Measurements from ENCODE around the gene RSPH10B.
"Not testable (repeated sequence)": the region's sequence is repeated elsewhere in the genome, so short reads cannot be mapped to it uniquely, and the experiment has no call there.

Gene RSPH10B

DNA sequence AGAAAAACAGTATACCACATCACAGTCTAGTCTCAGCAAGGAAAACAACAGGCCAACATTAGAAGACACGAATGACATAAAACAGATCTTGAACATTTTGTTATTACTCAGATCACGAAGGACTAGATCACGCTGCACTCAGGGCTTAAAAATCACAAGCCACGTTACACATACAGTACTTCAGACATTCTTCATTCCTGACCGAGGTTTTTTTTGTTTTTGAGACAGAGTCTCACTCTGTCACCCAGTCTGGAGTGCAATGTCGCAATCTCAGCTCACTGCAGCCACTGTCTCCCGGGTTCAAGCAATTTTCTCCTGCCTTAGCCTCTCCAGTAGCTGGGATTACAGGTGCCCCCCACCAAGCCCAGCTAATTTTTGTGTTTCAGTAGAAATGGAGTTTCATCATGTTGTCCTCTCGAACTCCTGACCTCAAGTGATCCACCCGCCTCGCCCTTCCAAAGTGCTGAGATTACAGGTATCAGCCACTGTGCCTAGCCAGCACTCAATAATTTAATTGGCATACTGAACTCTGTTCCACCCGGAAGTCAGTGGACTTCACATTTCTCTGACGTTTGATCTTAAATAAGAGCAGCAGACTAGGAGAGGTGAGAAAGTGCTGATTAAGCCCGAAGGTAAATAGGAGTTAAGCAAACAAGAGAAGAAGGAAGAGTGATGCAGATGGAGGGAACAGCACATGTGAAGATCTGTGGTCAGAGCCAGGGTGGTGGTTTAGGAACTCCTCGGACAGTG lies 42.0 kb upstream of the RSPH10B start:
- no peaks in the 10 kb centered on the region for H3K9me2 ChIP-seq (replicated peaks; ENCODE audit: insufficient read depth, low read length)
- H3K36me3 ChIP-seq (ENCODE audit: low read length): 0 out of 2 replicates have a peak, but pooled peaks cover 4% of the 10 kb centered on the region
- no peaks in the 10 kb centered on the region for H3K9me3 ChIP-seq (ENCODE audit: insufficient read depth, low read length)
- H3K9ac ChIP-seq (ENCODE audit: low read length): no peak overlapping the region
- no peak overlapping the region for H3K4me2 ChIP-seq (ENCODE audit: low read depth, low read length, poor library complexity, severe bottlenecking)
- no peaks in the 10 kb centered on the region; the same call in 1 of the 2 replicates for H4K20me1 ChIP-seq (ENCODE audit: low read depth, low read length)
- H3K27me3 ChIP-seq (ENCODE audit: low read length): no peaks in the 10 kb centered on the region
- H3K4me3 ChIP-seq (ENCODE audit: insufficient read depth, low read length, poor library complexity, severe bottlenecking): no peak overlapping the region
- H3K27ac ChIP-seq (ENCODE audit: low read depth, low read length): no peak overlapping the region
- peaks cover 49% of the 10 kb centered on the region for H3K79me2 ChIP-seq (ENCODE audit: insufficient read depth, low read length)
- TF ChIP-seq, protein P1, sequence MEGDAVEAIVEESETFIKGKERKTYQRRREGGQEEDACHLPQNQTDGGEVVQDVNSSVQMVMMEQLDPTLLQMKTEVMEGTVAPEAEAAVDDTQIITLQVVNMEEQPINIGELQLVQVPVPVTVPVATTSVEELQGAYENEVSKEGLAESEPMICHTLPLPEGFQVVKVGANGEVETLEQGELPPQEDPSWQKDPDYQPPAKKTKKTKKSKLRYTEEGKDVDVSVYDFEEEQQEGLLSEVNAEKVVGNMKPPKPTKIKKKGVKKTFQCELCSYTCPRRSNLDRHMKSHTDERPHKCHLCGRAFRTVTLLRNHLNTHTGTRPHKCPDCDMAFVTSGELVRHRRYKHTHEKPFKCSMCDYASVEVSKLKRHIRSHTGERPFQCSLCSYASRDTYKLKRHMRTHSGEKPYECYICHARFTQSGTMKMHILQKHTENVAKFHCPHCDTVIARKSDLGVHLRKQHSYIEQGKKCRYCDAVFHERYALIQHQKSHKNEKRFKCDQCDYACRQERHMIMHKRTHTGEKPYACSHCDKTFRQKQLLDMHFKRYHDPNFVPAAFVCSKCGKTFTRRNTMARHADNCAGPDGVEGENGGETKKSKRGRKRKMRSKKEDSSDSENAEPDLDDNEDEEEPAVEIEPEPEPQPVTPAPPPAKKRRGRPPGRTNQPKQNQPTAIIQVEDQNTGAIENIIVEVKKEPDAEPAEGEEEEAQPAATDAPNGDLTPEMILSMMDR (IDR thresholded peaks at IDR 0.05; ENCODE audit: insufficient read depth, low read length, poor library complexity, severe bottlenecking): no peak
- peaks cover 16% of the 10 kb centered on the region for H3F3A ChIP-seq (ENCODE audit: insufficient read depth)
- no peak overlapping the region for H2AFZ ChIP-seq (ENCODE audit: low read depth, low read length, severe bottlenecking)

DNA sequence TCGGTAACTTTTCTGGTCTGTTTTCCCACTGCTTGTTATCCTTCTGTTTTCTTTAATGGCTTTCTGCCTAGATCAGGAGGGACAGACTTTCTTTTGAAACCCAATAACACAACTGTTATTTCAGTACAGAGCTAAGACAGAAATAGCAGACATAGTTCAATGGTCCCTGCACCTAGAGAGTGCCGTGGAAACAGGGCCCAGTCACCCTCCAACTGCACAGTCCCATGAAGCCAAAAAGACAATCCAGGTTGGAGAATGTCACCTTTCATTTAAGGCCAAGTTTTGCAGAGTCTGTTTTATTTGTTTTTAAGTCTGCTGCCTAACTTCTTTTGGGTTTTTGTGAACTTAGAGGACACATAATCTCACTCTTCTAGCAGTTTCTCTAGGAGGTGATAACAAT lies 41.1 kb upstream of the RSPH10B start:
- H3K4me2 ChIP-seq (ENCODE audit: low read depth, low read length, poor library complexity, severe bottlenecking): no peak overlapping the region
- no peaks in the 10 kb centered on the region for H3K9me3 ChIP-seq (ENCODE audit: insufficient read depth, low read length)
- peaks cover 55% of the 10 kb centered on the region for H3K79me2 ChIP-seq (ENCODE audit: insufficient read depth, low read length)
- H3K4me3 ChIP-seq (ENCODE audit: insufficient read depth, low read length, poor library complexity, severe bottlenecking): no peak overlapping the region
- no peaks in the 10 kb centered on the region for H3K9me2 ChIP-seq (replicated peaks; ENCODE audit: insufficient read depth, low read length)
- TF ChIP-seq, protein P1 (IDR thresholded peaks at IDR 0.05; ENCODE audit: insufficient read depth, low read length, poor library complexity, severe bottlenecking): no peak
- no peak for TF ChIP-seq EZH2phosphoT487 (conservative IDR thresholded peaks at IDR 0.05; ENCODE audit: low read length)
- H3K27me3 ChIP-seq (ENCODE audit: low read length): no peaks in the 10 kb centered on the region
- 0 out of 2 replicates have a peak, but pooled peaks cover 4% of the 10 kb centered on the region for H3K36me3 ChIP-seq (ENCODE audit: low read length)
- no peak overlapping the region for H3K9ac ChIP-seq (ENCODE audit: low read length)
- H2AFZ ChIP-seq (ENCODE audit: low read depth, low read length, severe bottlenecking): no peak overlapping the region
- no peak overlapping the region for H3K27ac ChIP-seq (ENCODE audit: low read depth, low read length)
- H4K20me1 ChIP-seq (ENCODE audit: low read depth, low read length): no peaks in the 10 kb centered on the region; the same call in 1 of the 2 replicates
- H3F3A ChIP-seq (ENCODE audit: insufficient read depth): peaks cover 21% of the 10 kb centered on the region

DNA sequence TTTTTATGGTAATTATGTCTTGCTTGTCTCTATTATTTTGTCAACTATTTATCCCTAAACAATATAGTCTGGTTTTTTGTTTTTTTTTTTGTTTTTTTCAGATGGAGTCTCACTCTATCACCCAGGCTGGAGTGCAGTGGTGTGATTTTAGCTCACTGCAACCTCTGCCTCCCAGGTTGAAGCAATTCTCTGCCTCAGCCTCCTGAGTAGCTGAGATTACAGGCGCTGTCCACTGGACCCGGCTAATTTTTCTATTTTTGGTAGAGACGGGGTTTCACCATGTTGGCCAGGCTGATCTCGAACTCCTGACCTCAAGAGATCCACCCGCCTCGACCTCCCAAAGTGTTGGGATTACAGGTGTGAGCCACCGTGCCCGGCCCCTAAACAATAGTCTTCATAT lies 39.9 kb upstream of the RSPH10B start:
- Histone ChIP-seq H3F3A (ENCODE audit: insufficient read depth) (peaks cover 25% of the 10 kb centered on the region), H3K27ac (ENCODE audit: low read depth, low read length) (peak overlapping the region; percentile 21; the same call in 1 of the 2 replicates), H3K4me3 (ENCODE audit: insufficient read depth, low read length, poor library complexity, severe bottlenecking) (peak overlapping the region; percentile 81), H3K9ac (ENCODE audit: low read length) (peak overlapping the region; percentile 84), H3K4me2 (ENCODE audit: low read depth, low read length, poor library complexity, severe bottlenecking) (peak overlapping the region; percentile 80), H3K79me2 (ENCODE audit: insufficient read depth, low read length) (peaks cover 57% of the 10 kb centered on the region)
- not testable (repeated sequence) for H3K9me3 ChIP-seq (ENCODE audit: insufficient read depth, low read length); H3K9me2 ChIP-seq (replicated peaks; ENCODE audit: insufficient read depth, low read length); H4K20me1 ChIP-seq (ENCODE audit: low read depth, low read length); H2AFZ ChIP-seq (ENCODE audit: low read depth, low read length, severe bottlenecking); H3K36me3 ChIP-seq (ENCODE audit: low read length); H3K27me3 ChIP-seq (ENCODE audit: low read length)
